GM18868 (cell line): Measurements from ENCODE around the gene DEUP1.
"Not testable (repeated sequence)": the region's sequence is repeated elsewhere in the genome, so short reads cannot be mapped to it uniquely, and the experiment has no call there.

ENCODE experiments used
- ATAC-seq: cut with Tn5 transposase; IDR thresholded peaks from one replicate; pipeline ENCODE4 v1.9.1; 2021; ENCODE audit warnings: mild to moderate bottlenecking, moderate library complexity; ENCODE audit not compliant: unreplicated experiment

The DEUP1 gene

GRCh38 chr11:93350835-93351234, 20.3 kb downstream of the DEUP1 start:
- ATAC-seq, result no peak

GRCh38 chr11:93359396-93359795, 28.9 kb downstream of the DEUP1 start:
- no peak for ATAC-seq

GRCh38 chr11:93361435-93361834, 30.9 kb downstream of the DEUP1 start:
- ATAC-seq, result no peak

- no peak for ATAC-seq
Measured at GRCh38 chr11:93368022-93368421, 37.5 kb downstream of the DEUP1 start.

- no peak for ATAC-seq
Measured at GRCh38 chr11:93370260-93370659, 39.7 kb downstream of the DEUP1 start.

GRCh38 chr11:93389737-93390136, 59.2 kb downstream of the DEUP1 start:
- no peak for ATAC-seq

GRCh38 chr11:93392867-93393266, 62.3 kb downstream of the DEUP1 start:
- no peak for ATAC-seq

GRCh38 chr11:93393386-93393785, 62.8 kb downstream of the DEUP1 start:
- no peak for ATAC-seq

- ATAC-seq, result no peak
Measured at GRCh38 chr11:93394488-93394887, 63.9 kb downstream of the DEUP1 start.

GRCh38 chr11:93396316-93396715, 65.8 kb downstream of the DEUP1 start:
- no peak for ATAC-seq

- no peak for ATAC-seq
Measured at GRCh38 chr11:93403930-93404329, 73.4 kb downstream of the DEUP1 start.

- ATAC-seq, result no peak
Measured at GRCh38 chr11:93407777-93408401, 77.3 kb downstream of the DEUP1 start.

GRCh38 chr11:93410441-93410840, 79.9 kb downstream of the DEUP1 start:
- ATAC-seq, result no peak

GRCh38 chr11:93411705-93412104, 81.2 kb downstream of the DEUP1 start:
- no peak for ATAC-seq

- ATAC-seq, result no peak
Measured at GRCh38 chr11:93432247-93432646, 101.7 kb downstream of the DEUP1 start.

GRCh38 chr11:93443232-93443631, 112.7 kb downstream of the DEUP1 start:
- not testable (repeated sequence) for ATAC-seq

GRCh38 chr11:93444617-93445073, 114.1 kb downstream of the DEUP1 start:
- ATAC-seq, result no peak

GRCh38 chr11:93458286-93458685, 127.7 kb downstream of the DEUP1 start:
- ATAC-seq, result no peak

GRCh38 chr11:93463666-93464065, 133.1 kb downstream of the DEUP1 start:
- not testable (repeated sequence) for ATAC-seq

GRCh38 chr11:93464927-93465540, 134.5 kb downstream of the DEUP1 start:
- no peak for ATAC-seq

- no peak for ATAC-seq
Measured at GRCh38 chr11:93467054-93467453, 136.5 kb downstream of the DEUP1 start.

- no peak for ATAC-seq
Measured at GRCh38 chr11:93468290-93468689, 137.7 kb downstream of the DEUP1 start.

GRCh38 chr11:93474123-93474522, 143.6 kb downstream of the DEUP1 start:
- ATAC-seq, result no peak
